GM13977 (cell line): Measurements from ENCODE around the gene ZNF497.

Experiments
- DNase-seq: peaks from one replicate; pipeline ENCODE4 v3.0.0; 2012; ENCODE audit warnings: low spot score
- CTCF ChIP-seq: IDR thresholded peaks from 2 replicates; pipeline ENCODE4 v1.5.1; 2012; ENCODE audit warnings: mild to moderate bottlenecking, control low read depth; ENCODE audit not compliant: insufficient read depth; ENCODE audit errors: extremely low read depth, missing control alignments
- in situ Hi-C: fragments of 300-500 bp; cut with MboI; formaldehyde crosslinking; loops from one replicate; pipeline ENCODE4 v1.12.0; 2022; ENCODE audit warnings: low sequenced_read_pairs, low pct_unique_long_range_greater_than_20kb, mixed read lengths, inconsistent platforms; ENCODE audit not compliant: unreplicated experiment

Gene ZNF497

GRCh38 chr19:58392945-58393724 lies 30.6 kb upstream of the ZNF497 start:
- in situ Hi-C loops: no loop called here
- no peak for TF ChIP-seq CTCF
- no peak for DNase-seq

- in situ Hi-C loops: no loop called here
- no peak for DNase-seq
- TF ChIP-seq CTCF: no peak
Observed at GRCh38 chr19:58388175-58388526, 25.6 kb upstream of the ZNF497 start.

- peak; percentile 12 for TF ChIP-seq CTCF
- in situ Hi-C loops: no loop called here
- no peak for DNase-seq
Observed at GRCh38 chr19:58387338-58388174, 25.0 kb upstream of the ZNF497 start.

GRCh38 chr19:58386576-58387337 lies 24.2 kb upstream of the ZNF497 start, which contains the start of gene RPS5:
Gene RPS5 (plus strand): TSS chr19:58387269. CDS start chr19:58388138, 869 bp downstream.
- peak; percentile 99 for DNase-seq
- in situ Hi-C loops: no loop called here
- TF ChIP-seq CTCF: no peak

GRCh38 chr19:58385891-58386575 lies 23.5 kb upstream of the ZNF497 start:
- no peak for TF ChIP-seq CTCF
- DNase-seq: no peak
- in situ Hi-C loops: no loop called here
